GM20000 (cell line): ENCODE measurements around the gene PIGO.

ENCODE experiments used
- DNase-seq: peaks from one replicate; pipeline ENCODE4 v3.0.0; 2012; ENCODE audit warnings: low spot score
- TF ChIP-seq, protein P1 (sequence below): IDR thresholded peaks from 2 replicates; pipeline ENCODE4 v1.5.1; 2012; ENCODE audit warnings: mild to moderate bottlenecking, control low read depth; ENCODE audit errors: extremely low read depth, missing control alignments

Gene PIGO

DNA sequence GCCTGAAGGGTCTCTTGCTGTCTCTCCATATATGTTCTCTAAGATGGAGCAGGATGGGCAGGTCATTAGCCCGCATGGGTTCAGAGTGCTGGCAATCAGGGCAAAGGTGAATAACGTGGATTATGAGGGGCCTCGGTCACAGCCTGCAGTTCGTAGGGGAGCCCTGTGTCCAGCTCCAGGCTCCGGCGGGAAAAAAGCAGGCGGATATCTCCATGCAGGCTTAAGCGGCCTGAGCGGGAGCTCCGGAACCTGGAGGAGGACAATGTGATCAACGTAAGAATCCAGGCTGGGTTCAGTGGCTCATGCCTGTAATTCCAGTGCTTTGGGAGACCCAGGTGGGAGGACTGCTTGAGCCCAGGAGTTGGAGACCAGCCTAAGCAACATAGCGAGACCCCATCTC lies 8.7 kb upstream of the PIGO start:
- TF ChIP-seq, protein P1, sequence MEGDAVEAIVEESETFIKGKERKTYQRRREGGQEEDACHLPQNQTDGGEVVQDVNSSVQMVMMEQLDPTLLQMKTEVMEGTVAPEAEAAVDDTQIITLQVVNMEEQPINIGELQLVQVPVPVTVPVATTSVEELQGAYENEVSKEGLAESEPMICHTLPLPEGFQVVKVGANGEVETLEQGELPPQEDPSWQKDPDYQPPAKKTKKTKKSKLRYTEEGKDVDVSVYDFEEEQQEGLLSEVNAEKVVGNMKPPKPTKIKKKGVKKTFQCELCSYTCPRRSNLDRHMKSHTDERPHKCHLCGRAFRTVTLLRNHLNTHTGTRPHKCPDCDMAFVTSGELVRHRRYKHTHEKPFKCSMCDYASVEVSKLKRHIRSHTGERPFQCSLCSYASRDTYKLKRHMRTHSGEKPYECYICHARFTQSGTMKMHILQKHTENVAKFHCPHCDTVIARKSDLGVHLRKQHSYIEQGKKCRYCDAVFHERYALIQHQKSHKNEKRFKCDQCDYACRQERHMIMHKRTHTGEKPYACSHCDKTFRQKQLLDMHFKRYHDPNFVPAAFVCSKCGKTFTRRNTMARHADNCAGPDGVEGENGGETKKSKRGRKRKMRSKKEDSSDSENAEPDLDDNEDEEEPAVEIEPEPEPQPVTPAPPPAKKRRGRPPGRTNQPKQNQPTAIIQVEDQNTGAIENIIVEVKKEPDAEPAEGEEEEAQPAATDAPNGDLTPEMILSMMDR: no peak
- no peak for DNase-seq

DNA sequence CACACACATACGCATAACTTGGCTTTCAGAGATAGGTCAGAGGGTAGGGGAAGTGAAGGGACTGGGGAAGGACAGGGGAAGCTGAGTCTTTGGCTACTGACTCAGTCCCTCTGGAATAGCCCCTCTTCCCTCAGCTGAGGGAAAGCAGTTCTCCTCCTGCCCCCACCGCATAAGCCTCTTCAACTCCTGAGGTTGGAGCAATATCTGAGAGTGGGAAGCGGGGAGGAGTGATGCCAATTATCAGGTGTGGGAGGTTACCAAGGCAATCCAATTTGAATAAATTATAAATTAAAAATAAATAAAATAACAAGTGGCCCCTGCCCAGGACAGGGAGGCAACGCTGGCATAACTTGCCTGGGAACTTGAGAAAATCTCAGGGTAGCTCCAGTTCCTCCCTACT lies 8.2 kb upstream of the PIGO start:
- no peak for DNase-seq

DNA sequence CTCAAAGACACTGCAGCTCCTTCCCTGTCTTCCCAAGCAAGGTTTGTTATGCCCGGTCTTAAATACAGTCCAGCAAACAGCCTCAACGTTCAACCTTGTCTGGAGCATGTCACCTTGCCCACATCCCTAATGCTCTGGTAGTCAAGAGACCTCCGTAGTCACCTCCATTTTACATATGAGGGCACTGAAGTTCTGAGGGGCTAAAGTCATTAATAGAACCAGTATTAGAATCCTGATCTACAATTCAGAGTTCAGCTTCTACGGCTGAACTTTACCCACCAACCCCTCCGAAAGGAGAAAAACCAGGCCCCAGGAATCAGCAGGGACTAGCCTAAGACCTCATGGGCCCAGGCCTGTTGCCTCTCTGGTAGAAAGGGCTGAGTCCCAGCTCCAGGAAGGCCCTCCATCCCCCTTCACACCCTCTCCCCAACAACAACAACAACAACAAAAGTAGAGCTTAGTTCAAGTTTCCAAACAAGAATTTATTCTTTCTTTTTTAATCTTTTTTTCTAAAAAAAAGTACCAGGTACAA lies 7.3 kb upstream of the PIGO start:
- TF ChIP-seq, protein P1: no peak
- DNase-seq: no peak

More for the DNA sequence above, 8.2 kb upstream of the PIGO start:
- TF ChIP-seq, protein P1: no peak

DNA sequence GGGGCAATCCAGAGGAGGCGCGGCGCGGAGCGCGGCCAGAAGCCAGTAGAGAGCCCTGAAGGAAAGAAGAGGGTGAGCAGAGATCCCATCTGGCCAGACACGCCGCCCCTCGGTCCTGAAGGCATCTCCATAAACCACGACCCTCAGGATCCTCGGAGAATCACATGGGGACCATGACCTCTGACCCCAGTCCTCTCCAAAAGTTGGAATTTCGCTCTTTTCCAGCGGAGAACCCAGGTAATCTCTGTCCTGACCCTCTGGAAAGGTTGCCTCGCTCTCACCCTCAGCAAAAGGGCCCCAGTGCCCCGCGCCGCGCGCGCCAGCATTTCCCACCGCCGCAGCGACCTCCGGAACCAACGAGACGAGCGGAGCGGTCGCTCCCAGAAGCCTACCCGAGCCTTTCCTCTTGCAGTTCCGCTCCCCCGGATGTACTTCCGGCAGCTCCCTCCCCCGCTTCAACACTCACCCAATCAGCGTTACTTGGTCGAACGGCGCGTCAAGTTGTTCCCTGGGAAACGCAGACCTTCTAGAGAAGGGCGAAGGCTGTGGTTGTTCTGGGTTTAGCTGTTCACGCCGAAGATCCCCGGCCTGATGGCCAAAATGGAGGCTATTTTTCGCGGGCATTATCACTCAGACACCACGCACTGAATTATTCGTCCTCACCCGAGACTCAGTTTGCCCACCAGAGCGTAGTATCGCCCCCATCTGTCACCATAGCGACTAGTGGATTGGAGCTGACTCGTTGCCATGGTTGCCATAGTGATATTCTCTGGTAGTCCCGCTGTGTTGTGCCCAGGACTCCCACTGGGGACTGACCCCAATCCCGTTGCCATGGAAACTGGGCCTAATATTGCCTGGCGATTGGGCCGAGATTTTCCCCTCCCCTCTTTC lies 6.6 kb upstream of the PIGO start, which contains the start of gene STOML2:
STOML2 (minus strand) TSS at position 363 of the 891 bp plus-strand sequence; CDS start at position 326, 37 bp downstream.
- DNase-seq: peak; percentile 95
- TF ChIP-seq, protein P1: no peak

DNA sequence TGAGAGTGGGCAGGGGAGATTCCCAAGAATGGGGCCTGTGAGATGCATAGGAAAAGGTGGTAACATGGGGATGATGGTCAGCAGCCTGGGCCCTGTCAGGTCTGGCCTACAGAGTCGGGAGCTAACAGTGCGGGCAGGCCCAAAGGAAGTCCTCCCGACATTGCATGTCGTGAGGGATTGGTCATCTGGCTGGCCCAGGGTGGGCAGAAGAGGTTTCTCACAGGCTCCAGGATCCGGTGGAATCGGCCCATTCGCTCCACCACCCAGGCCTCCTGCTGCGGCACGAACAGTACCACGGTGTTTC lies 6.0 kb upstream of the PIGO start:
- TF ChIP-seq, protein P1: no peak
- DNase-seq: no peak

DNA sequence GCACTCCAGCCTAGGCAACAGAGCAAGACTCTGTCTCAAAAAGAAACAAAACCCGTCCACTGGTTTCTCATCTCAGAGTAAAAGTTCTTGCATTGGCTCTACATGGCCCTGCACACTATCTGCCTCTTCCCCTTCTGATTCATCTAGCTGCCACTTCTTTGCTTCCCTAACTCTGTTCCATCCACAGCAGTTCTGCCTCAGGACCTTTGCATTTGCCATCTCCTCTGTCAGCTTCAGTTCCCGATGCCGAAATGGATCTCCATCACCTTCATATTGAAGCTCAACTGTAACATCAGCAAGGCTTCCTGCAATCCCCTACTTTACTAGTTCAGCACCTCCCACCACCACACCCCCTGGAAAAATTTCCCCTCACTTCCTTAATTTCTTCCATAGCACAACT lies 1.2 kb upstream of the PIGO start:
- DNase-seq: no peak
- TF ChIP-seq, protein P1: no peak

DNA sequence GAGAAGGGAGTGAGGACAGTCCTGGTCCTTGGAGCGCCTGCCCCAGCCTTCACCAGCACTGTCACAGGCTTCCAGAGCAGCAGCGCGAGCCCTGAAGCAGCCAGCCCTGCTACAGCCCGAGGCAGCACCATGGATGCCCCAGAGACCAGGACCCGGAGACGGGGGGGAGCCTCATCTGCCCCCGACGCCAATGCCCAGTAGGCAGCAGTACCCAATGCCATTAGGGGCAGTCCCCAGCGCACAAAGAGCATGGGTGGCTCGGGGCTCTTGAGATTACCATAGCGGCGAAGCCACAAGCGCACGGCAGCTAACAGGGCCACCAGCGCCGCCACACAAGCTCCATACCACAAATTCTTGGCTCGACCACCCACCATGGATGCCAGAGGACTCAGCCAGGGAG lies 4.9 kb downstream of the PIGO start:
- TF ChIP-seq, protein P1: no peak
- no peak for DNase-seq
